Keratinocyte (primary cell): ENCODE measurements around the gene PPEF1. TPM values are rescaled to one million over a fixed set of nuclear protein-coding genes. Genes with fewer than 3 reads are reported as not detected.
"Not testable (repeated sequence)": the region's sequence is repeated elsewhere in the genome, so short reads cannot be mapped to it uniquely, and the experiment has no call there.

Source experiments
- DNase-seq: peaks from one replicate; pipeline ENCODE4 v3.0.0-alpha.2; 2011; ENCODE audit warnings: low read depth, missing footprints, low spot score
- FAIRE-seq: peaks from 2 replicates; lab custom pipeline; 2011; peaks lifted over from hg19 to GRCh38; lab: Jason Lieb, UNC
- H2AFZ ChIP-seq: 2 replicates; pipeline ENCODE4 v1.6.0; 2012; ENCODE audit warnings: low read length, control low read depth, inconsistent platforms; ENCODE audit not compliant: control insufficient read depth
- H3K27ac ChIP-seq: 2 replicates; pipeline ENCODE4 v1.5.1; 2011; ENCODE audit warnings: low read length; ENCODE audit not compliant: control insufficient read depth, insufficient read depth
- H3K27me3 ChIP-seq: 3 replicates; pipeline ENCODE4 v1.6.0; 2011; ENCODE audit warnings: low read length; ENCODE audit not compliant: control insufficient read depth, insufficient read depth; ENCODE audit errors: extremely low read depth
- H3K36me3 ChIP-seq, 2 experiments: 2 replicates in 1 of 2; 3 replicates in 1 of 2; pipeline ENCODE4 v1.5.1; 2011; ENCODE audit warnings: low read length in 2 of 2, mild to moderate bottlenecking in 1 of 2; ENCODE audit not compliant: control insufficient read depth in 2 of 2, insufficient read depth in 2 of 2; ENCODE audit errors: extremely low read depth in 1 of 2
- H3K4me1 ChIP-seq: 3 replicates; pipeline ENCODE4 v1.5.1; 2011; ENCODE audit warnings: low read length; ENCODE audit not compliant: control insufficient read depth, insufficient read depth; ENCODE audit errors: extremely low read depth
- H3K4me2 ChIP-seq: 3 replicates; pipeline ENCODE4 v1.6.0; 2011; ENCODE audit warnings: low read depth, low read length; ENCODE audit not compliant: control insufficient read depth, insufficient read depth; ENCODE audit errors: extremely low read depth
- H3K4me3 ChIP-seq, 3 experiments: fragments of 200-600 bp in 1 of 3; sonication (generic) in 1 of 3; 2 replicates in 2 of 3; 3 replicates in 1 of 3; pipeline ENCODE4 v1.5.1; 2011 to 2016; ENCODE audit warnings: low read length in 3 of 3, mild to moderate bottlenecking in 3 of 3, control low read depth in 2 of 3, inconsistent platforms in 1 of 3, low read depth in 1 of 3, mixed read lengths in 1 of 3, mixed run types in 1 of 3, moderate library complexity in 1 of 3; ENCODE audit not compliant: control insufficient read depth in 2 of 3, insufficient read depth in 2 of 3; ENCODE audit errors: extremely low read depth in 1 of 3
- H3K79me2 ChIP-seq: 2 replicates; pipeline ENCODE4 v1.6.0; 2012; ENCODE audit warnings: low read length; ENCODE audit not compliant: control insufficient read depth, insufficient read depth
- H3K9ac ChIP-seq: 3 replicates; pipeline ENCODE4 v1.6.0; 2011; ENCODE audit warnings: low read length; ENCODE audit not compliant: control insufficient read depth, insufficient read depth; ENCODE audit errors: extremely low read depth
- H3K9me1 ChIP-seq: 3 replicates; pipeline ENCODE4 v1.6.0; 2011; ENCODE audit warnings: low read length; ENCODE audit not compliant: control insufficient read depth, insufficient read depth; ENCODE audit errors: extremely low read depth
- H3K9me3 ChIP-seq: 2 replicates; pipeline ENCODE4 v1.5.1; 2012; ENCODE audit warnings: low read depth, low read length; ENCODE audit not compliant: control insufficient read depth
- H4K20me1 ChIP-seq: 3 replicates; pipeline ENCODE4 v1.6.0; 2011; ENCODE audit warnings: low read length; ENCODE audit not compliant: control insufficient read depth, insufficient read depth; ENCODE audit errors: extremely low read depth
- EZH2 ChIP-seq: IDR thresholded peaks from one replicate; pipeline ENCODE4 v1.6.1; 2012; ENCODE audit warnings: inconsistent platforms, mild to moderate bottlenecking, low read length, moderate library complexity
- dilution Hi-C: fragments of 300-500 bp; cut with MboI; formaldehyde crosslinking; loops from one replicate; pipeline ENCODE4 v1.7.0; 2020; ENCODE audit warnings: low sequenced_read_pairs; ENCODE audit not compliant: extremely low pct_ligation_motif_present
- polyA plus RNA-seq, 5 experiments: library from polyadenylated mRNA; depleted of rRNA in 3 of 5; stranded (reverse) in 3 of 5; stranded (forward) in 1 of 5; unstranded in 1 of 5; fragments of >200 nt; gene quantifications; 1 replicate in 1 of 5; 2 replicates in 3 of 5; 3 replicates in 1 of 5; pipeline versions ENCODE4 v1.2.1 to v1.2.3, GENCODE V29; 2011 to 2012; ENCODE audit warnings: missing spikeins in 2 of 5, low read depth in 1 of 5, low replicate concordance in 1 of 5
- TF ChIP-seq, protein P1 (sequence below), 3 experiments: IDR thresholded peaks in 1 of 3; conservative IDR thresholded peaks in 1 of 3; optimal IDR thresholded peaks in 1 of 3; 2 replicates in 2 of 3; 3 replicates in 1 of 3; pipeline versions ENCODE3 to v1.5.1; 2011; ENCODE audit warnings: low read length in 3 of 3, mild to moderate bottlenecking in 3 of 3, moderate library complexity in 2 of 3, control low read depth in 1 of 3, inconsistent platforms in 1 of 3; ENCODE audit not compliant: insufficient read depth in 2 of 3; ENCODE audit errors: extremely low read depth in 1 of 3

The PPEF1 gene
- polyA plus RNA-seq, 1 donor (not counting 4 experiments of a cell fraction or from before 2014, with no cell fraction given) = not detected

DNA sequence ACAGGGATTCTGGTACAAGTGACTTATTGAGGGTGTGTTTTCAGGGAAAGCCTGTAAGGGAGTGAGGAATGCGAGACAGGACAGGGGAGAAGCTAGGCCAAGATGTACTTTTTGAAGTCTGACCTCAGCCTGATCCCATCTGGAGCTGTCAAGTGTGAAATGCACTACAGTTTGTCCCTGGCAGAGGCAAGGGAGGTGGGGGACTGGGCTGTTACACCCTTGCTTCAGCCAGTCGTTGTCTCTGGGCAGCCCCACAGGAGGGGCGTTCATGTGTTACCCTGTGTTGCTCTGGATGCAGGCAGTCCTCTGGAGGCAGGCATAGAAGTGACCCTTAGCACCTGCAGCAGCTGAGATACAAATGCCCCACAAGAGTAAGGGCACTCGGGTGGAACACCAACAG, 25.8 kb downstream of the PPEF1 start:
- Histone ChIP-seq H2AFZ (no peak overlapping the region), H3K79me2 (no peaks in the 10 kb centered on the region), H3K4me3 (no peak overlapping the region), H3K9ac (no peak overlapping the region), H3K4me1 (no peaks in the 10 kb centered on the region), H3K4me2 (no peak overlapping the region), H3K9me3 (no peaks in the 10 kb centered on the region), H3K9me1 (no peaks in the 10 kb centered on the region), H4K20me1 (no peaks in the 10 kb centered on the region), H3K27ac (no peak overlapping the region), H3K36me3 (no peaks in the 10 kb centered on the region), H3K27me3 (no peaks in the 10 kb centered on the region)
- dilution Hi-C loops = no loop called here
- DNase-seq (no peak), FAIRE-seq (no peak)
- TF ChIP-seq, protein P1, sequence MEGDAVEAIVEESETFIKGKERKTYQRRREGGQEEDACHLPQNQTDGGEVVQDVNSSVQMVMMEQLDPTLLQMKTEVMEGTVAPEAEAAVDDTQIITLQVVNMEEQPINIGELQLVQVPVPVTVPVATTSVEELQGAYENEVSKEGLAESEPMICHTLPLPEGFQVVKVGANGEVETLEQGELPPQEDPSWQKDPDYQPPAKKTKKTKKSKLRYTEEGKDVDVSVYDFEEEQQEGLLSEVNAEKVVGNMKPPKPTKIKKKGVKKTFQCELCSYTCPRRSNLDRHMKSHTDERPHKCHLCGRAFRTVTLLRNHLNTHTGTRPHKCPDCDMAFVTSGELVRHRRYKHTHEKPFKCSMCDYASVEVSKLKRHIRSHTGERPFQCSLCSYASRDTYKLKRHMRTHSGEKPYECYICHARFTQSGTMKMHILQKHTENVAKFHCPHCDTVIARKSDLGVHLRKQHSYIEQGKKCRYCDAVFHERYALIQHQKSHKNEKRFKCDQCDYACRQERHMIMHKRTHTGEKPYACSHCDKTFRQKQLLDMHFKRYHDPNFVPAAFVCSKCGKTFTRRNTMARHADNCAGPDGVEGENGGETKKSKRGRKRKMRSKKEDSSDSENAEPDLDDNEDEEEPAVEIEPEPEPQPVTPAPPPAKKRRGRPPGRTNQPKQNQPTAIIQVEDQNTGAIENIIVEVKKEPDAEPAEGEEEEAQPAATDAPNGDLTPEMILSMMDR (optimal IDR thresholded peaks at IDR 0.05 in 1 of 3, IDR thresholded peaks at IDR 0.05 in 1 of 3, conservative IDR thresholded peaks at IDR 0.05 in 1 of 3; ENCODE audit: extremely low read depth in 1 of 3, insufficient read depth in 2 of 3, low read length in 3 of 3) = no peak
- TF ChIP-seq EZH2 = no peak

DNA sequence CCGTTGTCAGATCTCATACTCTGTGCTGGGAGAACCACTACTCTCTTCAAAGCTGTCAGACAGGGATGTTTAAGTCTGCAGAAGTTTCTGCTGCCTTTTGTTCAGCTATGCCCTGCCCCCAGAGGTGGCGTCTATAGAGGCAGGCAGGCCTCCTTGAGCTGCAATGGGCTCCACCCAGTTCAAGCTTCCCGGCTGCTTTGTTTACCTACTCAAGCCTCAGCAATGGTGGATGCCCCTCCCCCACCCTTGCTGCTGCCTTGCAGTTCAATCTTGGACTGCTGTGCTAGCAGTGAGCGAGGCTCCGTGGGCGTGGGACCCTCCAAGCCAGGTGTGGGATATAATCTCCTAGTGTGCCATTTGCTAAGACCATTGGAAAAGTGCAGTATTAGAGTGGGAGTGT, 32.2 kb downstream of the PPEF1 start:
- H3K4me3 ChIP-seq, H4K20me1 ChIP-seq, H3K36me3 ChIP-seq, DNase-seq, H3K9ac ChIP-seq, H3K79me2 ChIP-seq, H3K4me1 ChIP-seq, H3K27ac ChIP-seq, FAIRE-seq, H3K27me3 ChIP-seq, H3K9me3 ChIP-seq, dilution Hi-C loops, H3K9me1 ChIP-seq, H2AFZ ChIP-seq, H3K4me2 ChIP-seq: not testable (repeated sequence)

DNA sequence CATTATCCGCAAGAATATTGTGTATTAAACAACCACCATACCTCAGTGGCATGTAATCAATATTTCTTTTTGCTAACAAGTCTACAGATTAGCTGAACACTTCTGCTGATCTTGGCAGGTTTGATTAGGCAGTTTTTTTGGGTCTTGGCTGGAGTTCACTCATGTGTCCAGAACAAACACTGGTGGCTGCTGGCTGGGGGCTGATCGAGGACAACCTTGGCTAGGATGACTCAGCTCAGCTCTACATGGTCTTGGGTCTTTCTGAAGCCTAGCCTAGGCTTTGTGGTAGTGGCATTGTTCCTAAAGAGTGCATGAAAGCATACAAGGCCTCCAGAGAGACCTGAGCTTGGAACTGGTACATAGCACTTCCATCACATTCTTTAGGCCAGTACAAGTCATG, 41.1 kb downstream of the PPEF1 start:
- H2AFZ ChIP-seq = no peak overlapping the region
- H3K9ac ChIP-seq = no peak overlapping the region
- dilution Hi-C loops = no loop called here
- DNase-seq = no peak
- TF ChIP-seq, protein P1 (optimal IDR thresholded peaks at IDR 0.05 in 1 of 3, IDR thresholded peaks at IDR 0.05 in 1 of 3, conservative IDR thresholded peaks at IDR 0.05 in 1 of 3; ENCODE audit: extremely low read depth in 1 of 3, insufficient read depth in 2 of 3, low read length in 3 of 3) = no peak
- no peak for TF ChIP-seq EZH2
- H3K27me3 ChIP-seq = no peaks in the 10 kb centered on the region
- H3K9me3 ChIP-seq = peaks cover 2% of the 10 kb centered on the region
- no peak overlapping the region for H3K4me3 ChIP-seq
- H3K4me2 ChIP-seq = no peak overlapping the region
- no peaks in the 10 kb centered on the region for H3K79me2 ChIP-seq
- no peak overlapping the region for H3K27ac ChIP-seq
- no peaks in the 10 kb centered on the region for H4K20me1 ChIP-seq
- H3K9me1 ChIP-seq = no peaks in the 10 kb centered on the region
- FAIRE-seq = no peak
- H3K36me3 ChIP-seq = no peaks in the 10 kb centered on the region
- H3K4me1 ChIP-seq = no peaks in the 10 kb centered on the region
